Measurements from ENCODE around the gene INPP4A. TPM values are rescaled to one million over a fixed set of nuclear protein-coding genes. Genes with fewer than 3 reads are reported as not detected.

INPP4A gene
- total RNA-seq, 1 donor from 2014 or later: 32.7 TPM

GRCh38 chr2:98476192-98476868 lies 31.7 kb downstream of the INPP4A start:
- no peak for DNase-seq (ENCODE audit: low spot score)

- no peak for DNase-seq (ENCODE audit: low spot score)
These were observed 32.4 kb downstream of the INPP4A start for GRCh38 chr2:98477036-98477435.

- DNase-seq (ENCODE audit: low spot score): no peak
These were observed 32.8 kb downstream of the INPP4A start for GRCh38 chr2:98477506-98477905.

- no peak for DNase-seq (ENCODE audit: low spot score)
These were observed 33.5 kb downstream of the INPP4A start for GRCh38 chr2:98478088-98478551.

- DNase-seq (ENCODE audit: low spot score): no peak
These were observed 34.2 kb downstream of the INPP4A start for GRCh38 chr2:98478907-98479306.

GRCh38 chr2:98479371-98479770 lies 34.7 kb downstream of the INPP4A start:
- no peak for DNase-seq (ENCODE audit: low spot score)

- DNase-seq (ENCODE audit: low spot score): peak; percentile 64
These were observed 35.4 kb downstream of the INPP4A start for GRCh38 chr2:98479959-98480524.

- no peak for DNase-seq (ENCODE audit: low spot score)
These were observed 35.9 kb downstream of the INPP4A start for GRCh38 chr2:98480598-98480997.

GRCh38 chr2:98482362-98482761 lies 37.7 kb downstream of the INPP4A start:
- no peak for DNase-seq (ENCODE audit: low spot score)

GRCh38 chr2:98483257-98483861 lies 38.7 kb downstream of the INPP4A start:
- DNase-seq (ENCODE audit: low spot score): no peak

- peak; percentile 51 for DNase-seq (ENCODE audit: low spot score)
These were observed 39.5 kb downstream of the INPP4A start for GRCh38 chr2:98484121-98484557.

- no peak for DNase-seq (ENCODE audit: low spot score)
These were observed 40.2 kb downstream of the INPP4A start for GRCh38 chr2:98484652-98485452.

- DNase-seq (ENCODE audit: low spot score): no peak
These were observed 40.7 kb downstream of the INPP4A start for GRCh38 chr2:98485453-98485755.

GRCh38 chr2:98486374-98486981 lies 41.8 kb downstream of the INPP4A start:
- DNase-seq (ENCODE audit: low spot score): no peak

GRCh38 chr2:98487101-98487805 lies 42.6 kb downstream of the INPP4A start:
- no peak for DNase-seq (ENCODE audit: low spot score)

- no peak for DNase-seq (ENCODE audit: low spot score)
These were observed 43.1 kb downstream of the INPP4A start for GRCh38 chr2:98487806-98488189.

- no peak for DNase-seq (ENCODE audit: low spot score)
These were observed 43.6 kb downstream of the INPP4A start for GRCh38 chr2:98488252-98488651.

GRCh38 chr2:98489486-98489885 lies 44.8 kb downstream of the INPP4A start:
- no peak for DNase-seq (ENCODE audit: low spot score)

- no peak for DNase-seq (ENCODE audit: low spot score)
These were observed 45.6 kb downstream of the INPP4A start for GRCh38 chr2:98489971-98490962.

GRCh38 chr2:98492441-98492840 lies 47.8 kb downstream of the INPP4A start:
- DNase-seq (ENCODE audit: low spot score): no peak
